ENCODE results near the gene NEDD4L. TPM values are rescaled to one million over a fixed set of nuclear protein-coding genes. Genes with fewer than 3 reads are reported as not detected.

The NEDD4L gene
- polyA plus RNA-seq, 1 of the 3 experiments (the other 2 are of a cell fraction), result 13.2 TPM

GRCh38 chr18:58222432-58223125 is 178.6 kb downstream of the NEDD4L start:
- peak overlapping the region in 1 of 2 experiments; percentile 87; a peak in 2 of 4 replicates for H3K27ac ChIP-seq (ENCODE audit: low read depth in 2 of 2, low read length in 1 of 2)
- no peak for DNase-seq
- POLR2A ChIA-PET, result no interaction called here
- WGBS (ENCODE audit: low lambda C conversion rate), result 77% methylated on average over 3 of the region's 3 CpGs
- peak overlapping the region; percentile 43 for H3K9ac ChIP-seq
- H3K4me2 ChIP-seq, result peak overlapping the region; percentile 67; the same call in 1 of the 2 replicates
- no peaks in the 10 kb centered on the region for H3K79me2 ChIP-seq (ENCODE audit: insufficient read depth)
- peaks cover 16% of the 10 kb centered on the region for H3F3A ChIP-seq (replicated peaks; ENCODE audit: insufficient read depth)
- no peaks in the 10 kb centered on the region for H3K9me3 ChIP-seq
- H3K4me3 ChIP-seq (ENCODE audit: low read depth in 2 of 2, low read length in 1 of 2), result no peak overlapping the region; a peak in 1 of 4 replicates
- no peaks in the 10 kb centered on the region for H4K20me1 ChIP-seq (ENCODE audit: insufficient read depth)
- H3K27me3 ChIP-seq (ENCODE audit: insufficient read depth), result no peaks in the 10 kb centered on the region
- H2AFZ ChIP-seq (ENCODE audit: low read depth), result peak overlapping the region; percentile 52
- peaks cover 18 to 40% of the 10 kb centered on the region in 2 experiments for H3K4me1 ChIP-seq (ENCODE audit: control insufficient read depth in 1 of 2, insufficient read depth in 2 of 2, low read depth in 1 of 2, low read length in 1 of 2)
- no peaks in the 10 kb centered on the region for H3K36me3 ChIP-seq (replicated peaks in 1 of 2; ENCODE audit: control insufficient read depth in 1 of 2, insufficient read depth in 2 of 2, low read length in 1 of 2)
- no peak for TF ChIP-seq NFIC (IDR thresholded peaks at IDR 0.05; ENCODE audit: borderline replicate concordance)
- TF ChIP-seq IRF3 (IDR thresholded peaks at IDR 0.05; ENCODE audit: low read depth, low read length), result no peak
- no peak for TF ChIP-seq TEAD4 (IDR thresholded peaks at IDR 0.05; ENCODE audit: borderline replicate concordance, insufficient read depth)
- TF ChIP-seq SMC3 (IDR thresholded peaks at IDR 0.05; ENCODE audit: low read depth, low read length), result no peak
- TF ChIP-seq USF1 (IDR thresholded peaks at IDR 0.05; ENCODE audit: borderline replicate concordance, low read depth), result no peak
- TF ChIP-seq MXI1 (IDR thresholded peaks at IDR 0.05; ENCODE audit: low read depth, low read length), result no peak
- TF ChIP-seq CTCF (IDR thresholded peaks at IDR 0.05), result no peak
- TF ChIP-seq JUND (IDR thresholded peaks at IDR 0.05), result no peak
- no peak for TF ChIP-seq EZH2phosphoT487 (IDR thresholded peaks at IDR 0.05; ENCODE audit: borderline replicate concordance, low read depth)
- TF ChIP-seq FOSL2 (IDR thresholded peaks at IDR 0.05; ENCODE audit: borderline replicate concordance, low read depth), result no peak
- TF ChIP-seq GATA2 (CRISPR knock-in tag; IDR thresholded peaks at IDR 0.05), result no peak
- no peak for TF ChIP-seq GABPA (IDR thresholded peaks at IDR 0.05; ENCODE audit: low read depth)
- TF ChIP-seq PBX3 (IDR thresholded peaks at IDR 0.05), result no peak
- H3K9me2 ChIP-seq, result no peaks in the 10 kb centered on the region
- CTCF ChIA-PET, result interaction anchor here (1.0 to 1.8 kb wide), 4 partner anchors 9 to 99 kb away, joined by 3 to 5 read pairs (median 4); no protein-coding TSS in a partner anchor

All from SK-N-SH (cell line).